PC-3 (cell line): ENCODE data around the gene FAM25G. TPM values are rescaled to one million over a fixed set of nuclear protein-coding genes. Genes with fewer than 3 reads are reported as not detected.
"Not testable (repeated sequence)": the region's sequence is repeated elsewhere in the genome, so short reads cannot be mapped to it uniquely, and the experiment has no call there.

Experiments
- ATAC-seq: fragments of 200-7000 bp; cut with Tn5 transposase; 2 replicates; pipeline ENCODE4 v1.9.1; 2020; ENCODE audit warnings: mild to moderate bottlenecking, moderate library complexity
- BruUV-seq: library from RNA; stranded (reverse); fragments of 400-500 nt; replicated peaks from 2 replicates; lab custom pipeline; 2021; lab: Mats Ljungman, UMichigan
- CTCF ChIA-PET: fragments of 300-600 bp; sonication (Branson Sonifier 250); formaldehyde crosslinking; loops from one replicate; lab custom pipeline; 2022; ENCODE audit warnings: antibody characterized with exemption; lab: Charles Lee
- POLR2A ChIA-PET: fragments of 300-600 bp; sonication (Branson Sonifier 250); formaldehyde crosslinking; loops from one replicate; lab custom pipeline; 2022; ENCODE audit warnings: antibody characterized with exemption; ENCODE audit not compliant: unreplicated experiment; lab: Charles Lee
- DNase-seq: peaks from one replicate; pipeline ENCODE4 v3.0.0-alpha.2; 2015
- H2AFZ ChIP-seq: fragments of 300-600 bp; sonication (generic); 2 replicates; pipeline ENCODE4 v1.6.0; 2016; ENCODE audit warnings: antibody characterized with exemption, low read length
- H3F3A ChIP-seq: fragments of 300-600 bp; sonication (generic); one replicate; pipeline ENCODE4 v1.6.0; 2017; ENCODE audit warnings: antibody characterized with exemption, low read length, control low read depth, mild to moderate bottlenecking; ENCODE audit not compliant: unreplicated experiment
- H3K27ac ChIP-seq: fragments of 300-600 bp; sonication (generic); 2 replicates; pipeline ENCODE4 v1.5.1; 2016; ENCODE audit warnings: mild to moderate bottlenecking, low read length
- H3K27me3 ChIP-seq: fragments of 300-600 bp; sonication (generic); 2 replicates; pipeline ENCODE4 v1.6.1; 2016; ENCODE audit warnings: low read length, mixed read lengths
- H3K36me3 ChIP-seq: fragments of 300-600 bp; sonication (generic); 2 replicates; pipeline ENCODE4 v1.6.1; 2016; ENCODE audit warnings: low read depth, mixed run types, low read length, mixed read lengths
- H3K4me1 ChIP-seq: fragments of 300-600 bp; sonication (generic); 2 replicates; pipeline ENCODE4 v1.5.1; 2016; ENCODE audit warnings: low read length; ENCODE audit not compliant: insufficient read depth
- H3K4me2 ChIP-seq: fragments of 300-600 bp; sonication (generic); 2 replicates; pipeline ENCODE4 v1.6.0; 2016; ENCODE audit warnings: low read length
- H3K4me3 ChIP-seq: fragments of 300-600 bp; sonication (generic); 2 replicates; pipeline ENCODE4 v1.5.1; 2016; ENCODE audit warnings: mild to moderate bottlenecking, low read length, mixed read lengths
- H3K79me2 ChIP-seq: fragments of 300-600 bp; sonication (generic); 2 replicates; pipeline ENCODE4 v1.6.1; 2017; ENCODE audit warnings: low read length, mixed read lengths
- H3K9ac ChIP-seq: fragments of 300-600 bp; sonication (generic); 2 replicates; pipeline ENCODE4 v1.6.0; 2016; ENCODE audit warnings: mild to moderate bottlenecking, low read length
- H3K9me2 ChIP-seq: fragments of 300-600 bp; sonication (generic); replicated peaks from 2 replicates; pipeline ENCODE4 v1.6.1; 2016; ENCODE audit warnings: mixed run types, low read length, mixed read lengths
- H3K9me3 ChIP-seq: fragments of 300-600 bp; sonication (generic); 2 replicates; pipeline ENCODE4 v1.6.1; 2016; ENCODE audit warnings: low read length, mixed read lengths
- H4K20me1 ChIP-seq: fragments of 300-600 bp; sonication (generic); 2 replicates; pipeline ENCODE4 v1.6.1; 2016; ENCODE audit warnings: low read length, mixed read lengths
- intact Hi-C: fragments of 100-400 bp; cut with micrococcal nuclease; formaldehyde crosslinking; loops from 2 replicates; pipeline ENCODE4 v1.9.0; 2023
- total RNA-seq: library from RNA; depleted of rRNA; stranded (reverse); fragments of >200 nt; gene quantifications from 2 replicates; pipeline ENCODE4 v1.2.3, GENCODE V29; 2014

The FAM25G gene
- total RNA-seq, 1 experiment from 2014 or later, result not detected

DNA sequence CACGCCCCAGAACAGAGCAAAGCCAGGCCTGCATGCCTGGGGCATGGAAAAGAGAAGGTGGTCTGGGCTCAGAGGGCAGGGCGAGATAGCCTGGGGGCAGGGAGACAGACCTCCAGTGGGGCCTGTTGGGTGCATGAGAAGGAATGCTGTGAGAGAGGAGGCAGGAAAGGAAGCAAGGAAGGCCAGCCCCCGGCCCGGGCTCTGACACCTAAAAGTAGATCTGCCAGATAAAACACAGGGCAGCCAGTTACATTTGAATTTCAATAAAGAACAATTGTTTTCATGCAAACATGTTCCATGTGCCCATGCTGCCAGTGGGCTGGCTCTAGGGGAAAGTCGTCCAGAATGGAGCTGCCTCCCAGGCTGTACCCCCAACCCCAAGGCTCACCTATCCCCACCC is 13.4 kb downstream of the FAM25G start:
- H4K20me1 ChIP-seq, H3K9me2 ChIP-seq, H3F3A ChIP-seq, H3K4me2 ChIP-seq, DNase-seq, H3K4me3 ChIP-seq, BruUV-seq, H3K27me3 ChIP-seq, H3K36me3 ChIP-seq, H2AFZ ChIP-seq, intact Hi-C loops, H3K9me3 ChIP-seq, ATAC-seq, CTCF ChIA-PET, H3K27ac ChIP-seq, POLR2A ChIA-PET, H3K9ac ChIP-seq, H3K79me2 ChIP-seq, H3K4me1 ChIP-seq: not testable (repeated sequence)

DNA sequence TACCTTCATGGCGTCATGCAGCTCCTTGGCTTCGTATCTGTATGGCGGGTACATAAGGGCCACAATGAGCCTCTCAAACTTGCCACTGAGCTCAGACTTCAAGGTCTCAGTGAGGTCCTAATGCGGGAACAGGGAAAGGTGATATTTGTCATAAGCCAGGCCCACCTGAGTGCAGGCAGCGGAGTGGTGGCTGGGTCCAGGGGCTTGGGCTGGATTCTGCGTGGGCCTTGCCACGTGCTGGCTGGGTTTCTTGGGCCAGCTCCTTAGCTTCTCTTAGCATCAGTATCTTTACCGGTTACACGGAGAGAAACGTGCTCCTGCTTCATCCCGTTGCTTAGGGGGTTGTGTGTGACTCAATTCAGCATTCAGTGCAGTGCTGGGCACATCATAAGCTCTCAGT is 14.4 kb downstream of the FAM25G start:
- ATAC-seq, H3K9me2 ChIP-seq, BruUV-seq, H2AFZ ChIP-seq, H3F3A ChIP-seq, CTCF ChIA-PET, POLR2A ChIA-PET, H3K4me3 ChIP-seq, H3K79me2 ChIP-seq, H3K27me3 ChIP-seq, H3K36me3 ChIP-seq, H3K4me2 ChIP-seq, H3K9ac ChIP-seq, H3K9me3 ChIP-seq, DNase-seq, H4K20me1 ChIP-seq, intact Hi-C loops, H3K4me1 ChIP-seq, H3K27ac ChIP-seq: not testable (repeated sequence)

DNA sequence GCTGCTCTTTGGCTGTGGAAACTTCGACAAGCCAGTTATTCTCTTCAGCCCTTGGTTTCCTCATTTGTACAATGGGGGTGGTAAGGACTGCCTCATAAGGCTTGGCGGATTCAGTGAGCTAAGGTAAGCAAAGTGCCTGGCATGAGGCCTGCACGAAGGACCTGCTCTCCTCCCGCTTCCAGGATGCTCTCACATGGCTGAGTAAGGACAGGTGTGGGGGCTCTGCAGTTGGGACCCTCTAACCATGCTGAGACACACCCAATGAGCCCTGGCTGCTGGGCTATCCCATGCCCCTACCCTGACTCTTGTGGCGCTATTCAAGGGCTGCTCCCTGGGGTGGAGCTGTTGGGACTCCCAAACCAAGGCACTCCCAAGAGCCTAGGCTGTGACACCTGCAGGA is 16.4 kb downstream of the FAM25G start:
- H3K9ac ChIP-seq, BruUV-seq, DNase-seq: not testable (repeated sequence)

DNA sequence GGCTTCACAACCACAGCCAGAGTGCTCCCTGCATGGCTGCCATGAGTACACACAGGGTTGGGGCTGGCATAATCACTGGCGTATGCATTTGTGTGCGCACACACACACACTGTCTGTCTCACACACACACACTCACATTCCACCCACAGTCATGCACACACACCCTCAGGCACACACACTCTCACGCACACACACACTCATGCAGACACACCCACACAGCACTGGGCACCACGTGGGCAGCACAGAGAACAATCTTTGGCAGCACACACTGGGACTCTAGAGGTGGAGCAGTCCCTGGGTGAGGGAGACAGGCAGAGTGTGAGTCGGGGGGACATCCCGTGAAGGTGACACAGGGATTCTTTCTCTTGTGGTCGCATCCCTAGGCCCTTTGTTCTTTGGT is 18.0 kb downstream of the FAM25G start:
- H3K27me3 ChIP-seq, H3K9me2 ChIP-seq, DNase-seq, H3K4me2 ChIP-seq, H2AFZ ChIP-seq, H3K9me3 ChIP-seq, H3K4me1 ChIP-seq, H3F3A ChIP-seq, H3K9ac ChIP-seq, intact Hi-C loops, CTCF ChIA-PET, BruUV-seq, H4K20me1 ChIP-seq, H3K36me3 ChIP-seq, POLR2A ChIA-PET, H3K79me2 ChIP-seq, ATAC-seq, H3K4me3 ChIP-seq, H3K27ac ChIP-seq: not testable (repeated sequence)

More for the DNA sequence above, 16.4 kb downstream of the FAM25G start:
- POLR2A ChIA-PET, H3K9me3 ChIP-seq, H3K36me3 ChIP-seq, ATAC-seq, H3K27ac ChIP-seq, intact Hi-C loops, H3K79me2 ChIP-seq, CTCF ChIA-PET, H2AFZ ChIP-seq, H3F3A ChIP-seq, H3K4me3 ChIP-seq, H4K20me1 ChIP-seq, H3K4me1 ChIP-seq, H3K9me2 ChIP-seq, H3K27me3 ChIP-seq, H3K4me2 ChIP-seq: not testable (repeated sequence)

DNA sequence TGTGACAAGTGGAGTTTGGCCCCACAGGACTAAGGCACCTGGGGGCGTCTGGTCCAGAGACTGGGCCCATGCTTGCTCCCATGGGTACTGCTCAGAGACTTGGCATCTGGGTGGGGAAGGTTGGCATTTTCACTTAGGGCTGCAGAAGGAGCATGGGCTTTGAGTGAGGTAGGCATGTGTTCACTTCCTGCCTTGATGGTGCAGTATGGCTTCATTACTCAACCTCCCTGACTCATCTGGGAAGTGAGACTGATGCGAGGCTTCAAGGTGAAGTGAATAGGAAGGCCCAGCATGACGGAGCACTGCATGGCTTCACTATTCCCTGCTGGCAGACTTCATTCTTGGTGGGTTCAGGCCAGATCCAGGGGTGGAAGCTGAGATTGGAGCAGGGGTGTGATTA is 18.9 kb downstream of the FAM25G start:
- H3K9me2 ChIP-seq, H3K9me3 ChIP-seq, H3K79me2 ChIP-seq, H3F3A ChIP-seq, H3K9ac ChIP-seq, CTCF ChIA-PET, BruUV-seq, H2AFZ ChIP-seq, POLR2A ChIA-PET, H3K36me3 ChIP-seq, H3K4me3 ChIP-seq, H3K4me1 ChIP-seq, H3K4me2 ChIP-seq, H3K27me3 ChIP-seq, H3K27ac ChIP-seq, H4K20me1 ChIP-seq, intact Hi-C loops, DNase-seq: not testable (repeated sequence)
- ATAC-seq, result peak; percentile 64

DNA sequence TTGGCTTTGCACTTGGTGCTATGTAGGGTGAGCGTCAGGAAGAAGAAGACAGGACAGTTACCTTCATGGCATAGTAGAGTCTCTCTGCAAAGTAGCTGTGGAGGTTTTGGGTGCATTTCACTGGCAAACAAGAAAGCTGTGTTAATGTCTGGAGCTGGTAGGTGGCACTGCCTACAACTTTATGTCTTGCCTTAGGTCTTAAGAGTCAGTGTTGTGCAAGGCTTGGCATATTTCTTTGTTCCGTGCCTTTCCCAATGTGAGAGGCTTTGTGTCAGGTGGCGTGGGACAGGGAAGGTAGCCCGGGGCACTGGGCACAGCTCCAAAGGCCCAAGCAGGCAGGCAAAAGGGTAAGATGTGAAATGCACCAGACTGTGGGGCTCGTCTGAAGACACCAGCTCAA is 19.4 kb downstream of the FAM25G start:
- peak; percentile 54 for ATAC-seq
- not testable (repeated sequence) for BruUV-seq

More for the DNA sequence above, 19.4 kb downstream of the FAM25G start:
- intact Hi-C loops, H3K9me2 ChIP-seq, H3K27me3 ChIP-seq, H3K4me2 ChIP-seq, H3F3A ChIP-seq, POLR2A ChIA-PET, H4K20me1 ChIP-seq, H3K4me3 ChIP-seq, H3K4me1 ChIP-seq, H3K79me2 ChIP-seq, H3K27ac ChIP-seq, H2AFZ ChIP-seq, H3K9ac ChIP-seq, CTCF ChIA-PET, H3K36me3 ChIP-seq, H3K9me3 ChIP-seq, DNase-seq: not testable (repeated sequence)
